Mesenchymal stem cell (in vitro differentiated cells and primary cell): Measurements from ENCODE around the gene ZNF586.
"Not testable (repeated sequence)": the region's sequence is repeated elsewhere in the genome, so short reads cannot be mapped to it uniquely, and the experiment has no call there.

ENCODE experiments used
- DNase-seq: peaks from one replicate; pipeline ENCODE4 v3.0.0-alpha.2; 2013
- H2AFZ ChIP-seq: one replicate; pipeline ENCODE4 v1.6.1; 2013; ENCODE audit warnings: low read depth, mild to moderate bottlenecking, control low read depth, inconsistent platforms, low read length, moderate library complexity
- H2AK5ac ChIP-seq: 2 replicates; pipeline ENCODE4 v1.6.1; 2013; ENCODE audit warnings: low read length, moderate library complexity, mild to moderate bottlenecking, inconsistent platforms; ENCODE audit not compliant: severe bottlenecking
- H2BK120ac ChIP-seq: one replicate; pipeline ENCODE4 v1.6.1; 2013; ENCODE audit warnings: low read depth, mild to moderate bottlenecking, inconsistent platforms, low read length, moderate library complexity
- H2BK12ac ChIP-seq, 2 experiments: one replicate each; pipeline ENCODE4 v1.6.1; 2013; ENCODE audit warnings: inconsistent platforms in 2 of 2, low read length in 2 of 2, mild to moderate bottlenecking in 2 of 2, moderate library complexity in 2 of 2, control low read depth in 1 of 2
- H2BK15ac ChIP-seq: one replicate; pipeline ENCODE4 v1.6.1; 2013; ENCODE audit warnings: mild to moderate bottlenecking, low read depth, inconsistent platforms; ENCODE audit not compliant: poor library complexity, severe bottlenecking
- H2BK5ac ChIP-seq: 2 replicates; pipeline ENCODE4 v1.6.1; 2013; ENCODE audit warnings: low read depth, mild to moderate bottlenecking, low read length, control low read depth, inconsistent platforms; ENCODE audit not compliant: poor library complexity, severe bottlenecking
- H3K14ac ChIP-seq, 2 experiments: one replicate each; pipeline ENCODE4 v1.6.1; 2013; ENCODE audit warnings: inconsistent platforms in 2 of 2, low read length in 2 of 2, control low read depth in 1 of 2, mild to moderate bottlenecking in 1 of 2, moderate library complexity in 1 of 2
- H3K18ac ChIP-seq, 2 experiments: one replicate each; pipeline ENCODE4 v1.6.1; 2013; ENCODE audit warnings: inconsistent platforms in 2 of 2, low read length in 2 of 2, control low read depth in 1 of 2, low read depth in 1 of 2, mild to moderate bottlenecking in 1 of 2
- H3K23ac ChIP-seq, 2 experiments: one replicate each; pipeline ENCODE4 v1.6.1; 2013; ENCODE audit warnings: inconsistent platforms in 2 of 2, low read length in 2 of 2, mild to moderate bottlenecking in 2 of 2, moderate library complexity in 2 of 2, control low read depth in 1 of 2
- H3K27ac ChIP-seq: 2 replicates; pipeline ENCODE4 v1.5.1; 2013; ENCODE audit warnings: mild to moderate bottlenecking, moderate library complexity, low read length, control low read depth, inconsistent platforms; ENCODE audit not compliant: poor library complexity, severe bottlenecking
- H3K27me3 ChIP-seq, 2 experiments: 2 replicates each; pipeline versions ENCODE4 v1.6.1 to v1.7.0; 2013; ENCODE audit warnings: low read length in 2 of 2, mild to moderate bottlenecking in 2 of 2, moderate library complexity in 2 of 2, control low read depth in 1 of 2, inconsistent platforms in 1 of 2; ENCODE audit not compliant: control insufficient read depth in 1 of 2, insufficient read depth in 1 of 2
- H3K36me3 ChIP-seq, 2 experiments: 2 replicates each; pipeline versions ENCODE4 v1.6.1 to v1.7.0; 2013; ENCODE audit warnings: low read length in 2 of 2, control low read depth in 1 of 2, inconsistent platforms in 1 of 2, low read depth in 1 of 2, mild to moderate bottlenecking in 1 of 2; ENCODE audit not compliant: insufficient read depth in 2 of 2, control insufficient read depth in 1 of 2
- H3K4ac ChIP-seq, 2 experiments: one replicate each; pipeline ENCODE4 v1.6.1; 2013; ENCODE audit warnings: inconsistent platforms in 2 of 2, low read length in 2 of 2, mild to moderate bottlenecking in 2 of 2, moderate library complexity in 2 of 2, control low read depth in 1 of 2, low read depth in 1 of 2
- H3K4me1 ChIP-seq: 2 replicates; pipeline ENCODE4 v1.6.1; 2013; ENCODE audit warnings: low read depth, low read length, control low read depth; ENCODE audit not compliant: control insufficient read depth, insufficient read depth
- H3K4me2 ChIP-seq: 2 replicates; pipeline ENCODE4 v1.6.1; 2013; ENCODE audit warnings: low read length, mild to moderate bottlenecking, inconsistent platforms; ENCODE audit not compliant: poor library complexity, severe bottlenecking
- H3K4me3 ChIP-seq, 2 experiments: 2 replicates each; pipeline versions ENCODE4 v1.5.1 to v1.7.0; 2013; ENCODE audit warnings: low read length in 2 of 2, mild to moderate bottlenecking in 2 of 2, control low read depth in 1 of 2, low read depth in 1 of 2; ENCODE audit not compliant: insufficient read depth in 1 of 2
- H3K79me1 ChIP-seq: replicated peaks from 2 replicates; pipeline ENCODE4 v1.6.1; 2013; ENCODE audit warnings: mild to moderate bottlenecking, control low read depth, low read length, inconsistent platforms; ENCODE audit not compliant: poor library complexity, severe bottlenecking
- H3K9ac ChIP-seq: 2 replicates; pipeline ENCODE4 v1.7.0; 2013; ENCODE audit warnings: mild to moderate bottlenecking, low read length, moderate library complexity
- H3K9me3 ChIP-seq: 2 replicates; pipeline ENCODE4 v1.7.0; 2013; ENCODE audit warnings: mild to moderate bottlenecking, low read length; ENCODE audit not compliant: control insufficient read depth
- H4K8ac ChIP-seq: one replicate; pipeline ENCODE4 v1.6.1; 2013; ENCODE audit warnings: inconsistent platforms, mild to moderate bottlenecking, low read length, moderate library complexity
- H4K91ac ChIP-seq: one replicate; pipeline ENCODE4 v1.6.1; 2013; ENCODE audit warnings: mild to moderate bottlenecking, low read length, inconsistent platforms
- WGBS: methylation state at CpG from one replicate; pipeline ENCODE4 v1.1.7; 2013; ENCODE audit warnings: mixed read lengths; 5-methylcytosine and 5-hydroxymethylcytosine counted together

Gene ZNF586

DNA sequence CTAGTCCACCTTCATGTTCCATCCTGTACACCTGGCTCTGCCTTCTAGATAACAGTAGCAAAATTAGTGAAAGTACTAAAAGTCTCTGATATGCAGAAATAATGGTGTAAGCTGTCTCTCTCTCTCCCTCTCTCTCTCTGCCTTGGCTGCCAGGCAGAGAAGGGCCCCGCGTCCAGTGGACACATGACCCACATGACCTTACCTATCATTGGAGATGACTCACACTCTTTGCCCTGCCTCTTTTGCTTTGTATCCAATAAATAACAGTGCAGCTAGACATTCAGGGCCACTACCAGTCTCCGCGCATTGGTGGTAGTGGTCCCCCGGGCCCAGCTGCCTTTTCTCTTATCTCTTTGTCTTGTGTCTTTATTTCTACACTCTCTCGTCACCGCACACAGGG, 30.7 kb upstream of the ZNF586 start:
- H3K4me1 ChIP-seq, H3K14ac ChIP-seq, H3K23ac ChIP-seq, H4K8ac ChIP-seq, H3K36me3 ChIP-seq, H3K9ac ChIP-seq, H3K79me1 ChIP-seq, H3K4me2 ChIP-seq, H3K9me3 ChIP-seq, H2BK15ac ChIP-seq, H3K27me3 ChIP-seq, DNase-seq, H3K4me3 ChIP-seq, H2AK5ac ChIP-seq, H4K91ac ChIP-seq, H2BK120ac ChIP-seq, H2AFZ ChIP-seq, H2BK5ac ChIP-seq, H3K18ac ChIP-seq, H3K4ac ChIP-seq, H2BK12ac ChIP-seq, H3K27ac ChIP-seq: not testable (repeated sequence)
- 96% methylated on average over 7 of the region's 7 CpGs for WGBS

GRCh38 chr19:57746580-57747471, 22.6 kb upstream of the ZNF586 start, which contains the start of gene ZNF776:
ZNF776 (plus strand) TSS chr19:57746815; CDS start chr19:57747059, 244 bp downstream.
- Histone ChIP-seq H3K79me1 (peaks cover 13% of the 10 kb centered on the region), H3K4me2 (peak within 1 kb of the TSS; percentile 55), H3K9ac (peak within 1 kb of the TSS; percentile 96), H4K91ac (peak within 1 kb of the TSS; percentile 52), H3K27me3 (no peaks in the 10 kb centered on the region), H2BK120ac (no peak within 1 kb of the TSS), H3K23ac (peak within 1 kb of the TSS in 1 of 2 experiments; percentile 95), H3K4ac (peak within 1 kb of the TSS; percentile 79 to 96), H3K27ac (peak within 1 kb of the TSS; percentile 80), H2AK5ac (no peak within 1 kb of the TSS), H3K36me3 (peaks cover 21 to 37% of the 10 kb centered on the region in 2 experiments), H4K8ac (peak within 1 kb of the TSS; percentile 89), H3K18ac (peak within 1 kb of the TSS; percentile 87 to 98), H3K14ac (peak within 1 kb of the TSS; percentile 26 to 98), H2BK12ac (peak within 1 kb of the TSS in 1 of 2 experiments; percentile 10), H2BK5ac (no peak within 1 kb of the TSS), H2AFZ (peak within 1 kb of the TSS; percentile 90), H3K4me3 (peak within 1 kb of the TSS; percentile 98), H3K4me1 (peaks cover 2% of the 10 kb centered on the region), H3K9me3 (peaks cover 25% of the 10 kb centered on the region), H2BK15ac (no peak within 1 kb of the TSS)
- DNase-seq: peak; percentile 95
- 1% methylated on average over 51 of the region's 51 CpGs for WGBS

DNA sequence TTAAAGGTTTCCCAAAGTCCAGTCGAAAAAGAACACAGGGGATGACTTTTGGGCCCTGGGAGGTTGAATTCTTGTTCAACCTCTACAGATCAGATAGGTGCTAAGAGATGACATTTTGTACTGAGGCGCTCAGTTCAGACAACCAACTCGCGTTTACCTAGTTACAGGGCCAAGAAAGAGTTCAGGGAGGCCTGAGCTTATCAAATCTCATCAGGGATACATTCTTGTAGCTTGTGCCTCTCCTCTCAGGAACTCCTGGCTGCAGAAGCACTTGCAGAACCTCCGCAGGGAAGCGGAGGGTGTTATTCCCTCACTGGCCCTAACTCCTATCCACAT, 22.0 kb upstream of the ZNF586 start:
- Histone ChIP-seq H4K8ac (no peak overlapping the region), H2BK12ac (no peak overlapping the region), H3K4me3 (peak overlapping the region; percentile 98), H3K36me3 (peaks cover 27 to 43% of the 10 kb centered on the region in 2 experiments), H2BK5ac (no peak overlapping the region), H3K4me2 (peak overlapping the region; percentile 55), H3K27me3 (no peaks in the 10 kb centered on the region), H2AK5ac (no peak overlapping the region), H3K4ac (peak overlapping the region in 1 of 2 experiments; percentile 96), H3K14ac (no peak overlapping the region), H3K18ac (no peak overlapping the region), H3K4me1 (peaks cover 2% of the 10 kb centered on the region), H3K79me1 (peaks cover 15% of the 10 kb centered on the region), H2BK15ac (no peak overlapping the region), H3K9ac (peak overlapping the region; percentile 96), H3K23ac (no peak overlapping the region), H3K9me3 (peaks cover 30% of the 10 kb centered on the region), H3K27ac (no peak overlapping the region), H4K91ac (no peak overlapping the region), H2BK120ac (no peak overlapping the region), H2AFZ (no peak overlapping the region)
- WGBS: 38% methylated on average over 4 of the region's 6 CpGs
- DNase-seq: peak; percentile 6

DNA sequence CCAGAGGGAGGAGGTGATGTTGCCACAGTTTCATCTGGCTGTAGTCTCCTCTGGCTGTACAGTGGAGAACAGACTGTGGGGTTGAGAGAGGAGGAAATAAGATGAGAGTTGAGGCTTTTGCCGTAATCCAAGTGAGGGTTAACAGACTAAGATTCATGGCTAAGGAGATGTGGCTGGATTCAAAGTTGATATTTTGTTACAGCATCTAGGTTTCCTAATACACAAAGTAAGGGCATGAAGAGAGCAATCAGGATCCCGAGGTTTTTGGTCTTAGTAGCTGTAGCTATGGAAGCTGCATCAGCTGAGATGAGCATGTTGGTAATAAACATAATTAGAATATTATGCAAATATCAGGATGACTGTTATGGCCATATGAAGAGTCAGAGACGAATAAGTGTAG, 21.4 kb upstream of the ZNF586 start:
- Histone ChIP-seq H3K36me3 (peaks cover 32 to 49% of the 10 kb centered on the region in 2 experiments), H2AFZ (no peak overlapping the region), H3K9ac (no peak overlapping the region), H3K4me3 (peak overlapping the region in 1 of 2 experiments; percentile 98), H3K23ac (no peak overlapping the region), H3K27ac (no peak overlapping the region), H2BK12ac (no peak overlapping the region), H2BK15ac (no peak overlapping the region), H3K14ac (no peak overlapping the region), H3K9me3 (peaks cover 36% of the 10 kb centered on the region), H4K8ac (no peak overlapping the region), H3K79me1 (peaks cover 18% of the 10 kb centered on the region), H3K4ac (no peak overlapping the region), H3K18ac (no peak overlapping the region), H3K4me1 (peaks cover 2% of the 10 kb centered on the region), H3K27me3 (no peaks in the 10 kb centered on the region), H3K4me2 (peak overlapping the region; percentile 55), H4K91ac (no peak overlapping the region), H2AK5ac (no peak overlapping the region), H2BK5ac (no peak overlapping the region), H2BK120ac (no peak overlapping the region)
- WGBS: 98% methylated on average over 3 of the region's 3 CpGs
- no peak for DNase-seq
